Left lung (tissue), 10 donors: ENCODE measurements around the gene BPHL. TPM values are rescaled to one million over a fixed set of nuclear protein-coding genes. Genes with fewer than 3 reads are reported as not detected.
A peak's percentile ranks its signal among the peaks of the same experiment; 100 is the strongest.
"Not testable (repeated sequence)": the region's sequence is repeated elsewhere in the genome, so short reads cannot be mapped to it uniquely, and the experiment has no call there.

Experiments
- ATAC-seq: fragments of 200-7000 bp; cut with Tn5 transposase; one replicate; pipeline ENCODE4 v1.9.1; 2020; ENCODE audit warnings: moderate library complexity
- DNase-seq, 4 donors: peaks; one replicate each; pipeline ENCODE4 v3.0.0-alpha.2; 2013 to 2020
- H3K27ac ChIP-seq, 2 donors: fragments of 200-600 bp; sonication (generic) in 1 of 2; one replicate each; pipeline versions ENCODE4 v1.5.0 to v1.8.0; 2020 to 2021
- H3K27me3 ChIP-seq, 2 donors: fragments of 200-600 bp; sonication (generic) in 1 of 2; one replicate each; pipeline versions ENCODE4 v1.5.0 to v1.8.0; 2020 to 2021
- H3K36me3 ChIP-seq, 2 donors: fragments of 200-600 bp; sonication (generic) in 1 of 2; one replicate each; pipeline versions ENCODE4 v1.5.0 to v1.8.0; 2020 to 2021
- H3K4me1 ChIP-seq, 2 donors: fragments of 200-600 bp; one replicate each; pipeline ENCODE4 v1.8.0; 2021
- H3K4me3 ChIP-seq, 2 donors: fragments of 200-600 bp; sonication (generic) in 1 of 2; one replicate each; pipeline versions ENCODE4 v1.5.0 to v1.8.0; 2020 to 2021; ENCODE audit warnings: mild to moderate bottlenecking in 1 of 2
- H3K9me3 ChIP-seq, 2 donors: fragments of 200-600 bp; sonication (generic) in 1 of 2; one replicate each; pipeline versions ENCODE4 v1.5.0 to v1.8.0; 2020 to 2021
- intact Hi-C, 2 donors: fragments of 100-400 bp; cut with DNase I; formaldehyde crosslinking; loops; one replicate each; pipeline versions ENCODE4 v1.11.2 to v1.14.2; 2022
- polyA plus RNA-seq, 6 donors: library from polyadenylated mRNA; unstranded; fragments of 120-200 nt; gene quantifications; one replicate each; pipeline ENCODE4 v1.2.1, GENCODE V29; 2013; ENCODE audit not compliant: insufficient read length in 6 of 6
- total RNA-seq, 2 donors: library from RNA; stranded (reverse); fragmentation: NEBNext Ultra II Directional; extraction: Animal tissue kit (Norgen Biotek cat#: 25700); gene quantifications; one replicate each; pipeline ENCODE4 v1.2.1, GENCODE V29; 2021
- TF ChIP-seq, protein P1 (sequence below), 2 donors: fragments of 200-600 bp; sonication (generic) in 1 of 2; IDR thresholded peaks; one replicate each; pipeline versions ENCODE4 v1.5.0 to v1.8.0; 2021; ENCODE audit warnings: antibody characterized with exemption in 2 of 2
- donor health status: DM: no; HTN: yes; CAD: no.
- donor health status: DM: no; HTN: no; CAD: no.

The BPHL gene
- total and polyA plus RNA-seq, 8 donors = 13.1 to 47.9 (median 41.1) TPM

DNA sequence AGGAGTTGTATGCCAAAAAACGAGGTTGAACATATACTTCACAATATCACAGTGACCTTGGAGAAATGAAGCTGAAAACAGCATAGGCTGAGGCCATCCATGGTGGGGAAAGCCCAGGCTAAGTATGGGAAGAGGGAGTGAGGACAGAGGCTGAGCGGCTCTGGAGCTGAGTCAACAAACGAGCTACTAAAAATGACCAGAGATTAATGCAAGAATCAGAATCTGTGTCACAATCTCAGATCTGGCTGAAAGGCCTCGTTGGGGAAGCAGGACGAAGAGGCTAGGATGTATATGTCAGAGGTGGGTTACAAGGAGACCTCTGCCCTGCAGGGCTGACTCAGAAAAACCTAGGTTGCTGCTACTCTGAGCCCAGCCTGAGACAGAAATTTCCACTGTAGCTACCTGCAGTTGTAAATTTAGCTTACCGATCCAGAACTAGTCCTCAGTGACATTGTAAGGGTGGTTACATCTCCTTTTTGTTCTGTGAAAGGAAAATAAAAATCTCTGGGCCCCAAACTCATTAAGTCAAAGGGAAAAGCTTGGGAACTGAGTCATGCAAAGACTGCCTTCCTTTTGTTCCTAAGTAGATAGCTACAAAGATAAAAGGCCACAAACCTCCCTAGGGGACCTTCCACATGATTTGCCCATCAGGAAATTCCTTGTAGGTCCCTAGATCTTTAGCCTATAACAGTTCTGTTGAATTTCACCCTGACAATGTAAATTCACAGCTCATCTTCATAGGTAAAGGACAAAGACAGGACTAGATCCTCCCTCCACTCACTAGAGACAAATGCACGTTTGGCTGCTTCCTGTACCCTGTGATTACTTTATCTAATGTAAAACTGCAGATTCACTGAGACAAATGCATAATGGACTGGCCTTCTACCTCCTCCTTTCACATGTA lies 47.4 kb downstream of the BPHL start:
- H3K4me3 ChIP-seq = no peak overlapping the region
- TF ChIP-seq, protein P1, sequence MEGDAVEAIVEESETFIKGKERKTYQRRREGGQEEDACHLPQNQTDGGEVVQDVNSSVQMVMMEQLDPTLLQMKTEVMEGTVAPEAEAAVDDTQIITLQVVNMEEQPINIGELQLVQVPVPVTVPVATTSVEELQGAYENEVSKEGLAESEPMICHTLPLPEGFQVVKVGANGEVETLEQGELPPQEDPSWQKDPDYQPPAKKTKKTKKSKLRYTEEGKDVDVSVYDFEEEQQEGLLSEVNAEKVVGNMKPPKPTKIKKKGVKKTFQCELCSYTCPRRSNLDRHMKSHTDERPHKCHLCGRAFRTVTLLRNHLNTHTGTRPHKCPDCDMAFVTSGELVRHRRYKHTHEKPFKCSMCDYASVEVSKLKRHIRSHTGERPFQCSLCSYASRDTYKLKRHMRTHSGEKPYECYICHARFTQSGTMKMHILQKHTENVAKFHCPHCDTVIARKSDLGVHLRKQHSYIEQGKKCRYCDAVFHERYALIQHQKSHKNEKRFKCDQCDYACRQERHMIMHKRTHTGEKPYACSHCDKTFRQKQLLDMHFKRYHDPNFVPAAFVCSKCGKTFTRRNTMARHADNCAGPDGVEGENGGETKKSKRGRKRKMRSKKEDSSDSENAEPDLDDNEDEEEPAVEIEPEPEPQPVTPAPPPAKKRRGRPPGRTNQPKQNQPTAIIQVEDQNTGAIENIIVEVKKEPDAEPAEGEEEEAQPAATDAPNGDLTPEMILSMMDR (IDR thresholded peaks at IDR 0.05) = no peak
- DNase-seq (no peak), ATAC-seq (no peak)
- intact Hi-C loops = no loop called here
- peaks cover 0 to 12% of the 10 kb centered on the region in 2 donors for H3K4me1 ChIP-seq
- H3K27me3 ChIP-seq = peaks cover 0 to 11% of the 10 kb centered on the region in 2 donors
- H3K36me3 ChIP-seq = no peaks in the 10 kb centered on the region
- H3K27ac ChIP-seq = no peak overlapping the region
- H3K9me3 ChIP-seq = no peaks in the 10 kb centered on the region

DNA sequence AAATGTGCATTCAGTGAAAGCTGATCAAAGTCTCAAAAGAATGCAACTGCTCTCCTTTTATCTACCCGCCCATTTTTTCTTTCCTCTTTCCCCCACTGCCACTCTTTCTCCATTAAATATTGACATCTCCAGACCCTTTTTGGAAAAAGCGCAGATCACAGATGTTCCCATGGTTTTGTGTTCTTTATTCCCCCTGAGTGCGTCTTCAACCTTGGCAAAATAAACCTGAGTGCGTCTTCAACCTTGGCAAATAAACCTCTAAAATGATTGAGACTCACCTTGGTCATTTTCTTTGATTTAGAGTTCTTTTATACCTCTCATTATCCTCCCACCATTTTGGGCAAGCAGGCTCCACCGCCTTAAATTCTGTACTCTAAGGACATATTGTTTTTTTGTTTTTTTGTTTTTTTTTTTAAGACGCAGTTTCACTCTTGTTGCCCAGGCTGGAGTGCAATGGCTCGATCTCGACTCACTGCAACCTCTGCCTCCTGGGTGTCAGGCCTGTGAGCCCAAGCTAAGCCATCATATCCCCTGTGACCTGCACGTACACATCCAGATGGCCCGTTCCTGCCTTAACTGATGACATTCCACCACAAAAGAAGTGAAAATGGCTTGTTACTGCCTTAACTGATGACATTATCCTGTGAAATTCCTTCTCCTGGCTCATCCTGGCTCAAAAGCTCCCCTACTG lies 48.2 kb downstream of the BPHL start:
- H3K36me3 ChIP-seq, H3K27ac ChIP-seq, DNase-seq: not testable (repeated sequence)

DNA sequence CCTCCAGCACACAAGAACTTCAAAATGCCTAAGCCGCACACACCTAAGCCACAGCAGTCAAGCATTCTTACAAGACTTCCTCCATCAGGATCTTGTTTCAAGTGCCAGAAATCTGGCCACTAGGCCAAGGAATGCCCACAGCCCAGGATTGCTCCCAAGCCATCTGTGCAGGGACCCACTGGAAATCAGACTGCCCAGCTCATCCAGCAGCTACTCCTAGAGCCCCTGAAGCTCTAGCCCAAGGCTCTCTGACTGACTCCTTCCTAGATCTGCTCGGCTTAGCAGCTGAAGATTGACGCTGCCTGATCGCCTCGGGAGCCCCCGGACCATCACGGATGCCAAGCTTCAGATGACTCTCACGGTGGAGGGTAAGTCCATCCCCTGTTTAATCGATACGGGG lies 49.5 kb downstream of the BPHL start:
- H3K4me1 ChIP-seq, H3K27ac ChIP-seq, H3K4me3 ChIP-seq, intact Hi-C loops, H3K9me3 ChIP-seq, H3K36me3 ChIP-seq, ATAC-seq, H3K27me3 ChIP-seq, DNase-seq: not testable (repeated sequence)

More for the DNA sequence above, 48.2 kb downstream of the BPHL start:
- intact Hi-C loops, ATAC-seq, H3K9me3 ChIP-seq, H3K4me3 ChIP-seq: not testable (repeated sequence)
- Histone ChIP-seq H3K27me3 (peaks cover 0 to 11% of the 10 kb centered on the region in 2 donors), H3K4me1 (peaks cover 0 to 12% of the 10 kb centered on the region in 2 donors)

DNA sequence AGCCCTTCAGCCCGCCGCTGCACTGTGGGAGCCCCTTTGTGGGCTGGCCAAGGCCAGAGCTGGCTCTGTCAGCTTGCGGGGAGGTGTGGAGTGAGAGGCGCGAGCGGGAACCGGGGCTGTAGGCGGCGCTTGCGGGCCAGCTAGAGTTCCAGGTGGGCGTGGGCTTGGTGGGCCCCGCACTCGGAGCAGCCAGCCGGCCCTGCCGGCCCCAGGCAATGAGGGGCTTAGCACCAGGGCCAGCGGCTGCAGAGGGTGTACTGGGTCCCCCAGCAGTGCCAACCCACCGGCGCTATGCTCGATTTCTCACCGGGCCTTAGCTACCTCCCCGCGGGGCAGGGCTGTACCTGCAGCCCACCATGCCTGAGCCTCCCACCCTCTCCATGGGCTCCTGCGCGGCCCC lies 52.2 kb downstream of the BPHL start:
- H3K9me3 ChIP-seq, intact Hi-C loops, H3K27me3 ChIP-seq, ATAC-seq, H3K27ac ChIP-seq, H3K36me3 ChIP-seq, H3K4me3 ChIP-seq, H3K4me1 ChIP-seq: not testable (repeated sequence)
- peak in 1 of 4 donors; percentile 73 for DNase-seq

DNA sequence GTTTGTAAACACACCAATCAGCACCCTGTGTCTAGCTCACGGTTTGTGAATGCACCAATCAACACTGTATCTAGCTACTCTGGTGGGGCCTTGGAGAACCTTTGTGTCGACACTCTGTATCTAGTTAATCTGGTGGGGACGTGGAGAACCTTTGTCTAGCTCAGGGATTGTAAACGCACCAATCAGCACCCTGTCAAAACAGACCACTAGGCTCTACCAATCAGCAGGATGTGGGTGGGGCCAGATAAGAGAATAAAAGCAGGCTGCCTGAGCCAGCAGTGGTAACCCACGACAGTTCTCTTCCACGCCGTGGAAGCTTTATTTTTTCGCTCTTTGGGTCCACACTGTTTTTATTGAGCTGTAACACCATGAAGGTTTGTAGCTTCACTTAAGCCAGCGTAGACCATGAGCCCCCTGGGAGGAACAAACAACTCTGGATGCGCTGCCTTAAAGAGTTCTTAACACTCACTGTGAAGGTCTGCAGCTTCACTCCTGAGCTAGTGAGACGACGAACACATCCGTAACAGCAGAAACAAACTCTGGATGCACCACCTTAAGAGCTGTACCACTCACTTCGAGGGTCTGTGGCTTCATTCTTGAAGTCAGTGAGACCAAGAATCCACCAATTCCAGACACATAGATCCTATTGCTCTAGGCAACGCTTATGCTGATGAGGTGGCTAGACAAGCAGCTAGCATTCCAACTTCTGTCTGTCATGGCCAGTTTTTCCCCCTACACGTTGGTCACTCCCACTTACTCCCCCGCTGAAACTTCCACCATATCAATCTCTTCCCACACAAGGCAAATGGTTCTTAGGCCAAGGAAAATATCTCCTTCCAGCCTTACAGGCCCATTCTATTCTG lies 53.0 kb downstream of the BPHL start:
- H3K4me1 ChIP-seq, ATAC-seq, DNase-seq, H3K27ac ChIP-seq, H3K4me3 ChIP-seq, H3K9me3 ChIP-seq, H3K27me3 ChIP-seq, H3K36me3 ChIP-seq, intact Hi-C loops: not testable (repeated sequence)

DNA sequence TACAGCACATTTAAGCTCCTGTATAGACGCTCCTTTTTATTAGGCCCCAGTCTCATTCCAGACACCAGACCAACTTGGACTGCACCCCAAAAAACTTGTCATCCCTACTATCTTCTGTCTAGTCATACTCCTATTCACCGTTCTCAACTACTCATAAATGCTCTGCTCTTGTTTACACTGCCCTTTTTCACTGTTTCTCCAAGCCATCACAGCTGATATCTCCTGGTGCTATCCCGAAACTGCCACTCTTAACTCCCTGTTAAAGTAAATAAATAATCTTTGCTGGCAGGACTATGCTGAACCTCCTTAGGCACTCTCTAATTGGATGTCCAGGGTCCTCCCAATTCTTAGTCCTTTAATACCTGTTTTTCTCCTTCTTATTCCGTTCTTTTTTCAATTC lies 54.3 kb downstream of the BPHL start:
- H3K4me3 ChIP-seq, H3K36me3 ChIP-seq, ATAC-seq, H3K27me3 ChIP-seq, H3K27ac ChIP-seq, H3K4me1 ChIP-seq, H3K9me3 ChIP-seq, intact Hi-C loops, DNase-seq: not testable (repeated sequence)

DNA sequence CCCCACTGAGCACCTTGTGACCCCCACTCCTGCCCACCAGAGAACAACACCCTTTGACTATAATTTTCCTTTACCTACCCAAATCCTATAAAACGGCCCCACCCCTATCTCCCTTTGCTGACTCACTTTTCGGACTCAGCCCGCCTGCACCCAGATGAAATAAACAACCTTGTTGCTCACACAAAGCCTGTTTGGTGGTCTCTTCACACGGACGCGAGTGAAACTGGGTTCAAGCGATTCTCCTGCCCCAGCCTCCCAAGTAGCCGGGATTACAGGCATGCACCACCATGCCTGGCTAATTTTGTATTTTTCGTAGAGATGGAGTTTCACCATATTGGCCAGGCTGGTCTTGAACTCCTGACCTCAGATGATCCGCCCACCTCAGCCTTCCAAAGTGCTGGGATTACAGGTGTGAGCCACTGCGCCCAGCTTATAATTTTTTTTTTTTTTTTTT lies 55.2 kb downstream of the BPHL start:
- H3K27ac ChIP-seq, intact Hi-C loops, H3K4me1 ChIP-seq, ATAC-seq, DNase-seq, H3K9me3 ChIP-seq, H3K4me3 ChIP-seq, H3K36me3 ChIP-seq, H3K27me3 ChIP-seq: not testable (repeated sequence)
